GM12874 (cell line): ENCODE data around the gene HSPG2.

Source experiments
- TF ChIP-seq, protein P1 (sequence below): IDR thresholded peaks from 2 replicates; pipeline ENCODE4 v1.5.1; 2011; ENCODE audit warnings: low read depth, mild to moderate bottlenecking, control low read depth, low read length, moderate library complexity; ENCODE audit not compliant: insufficient read depth

The HSPG2 gene

DNA sequence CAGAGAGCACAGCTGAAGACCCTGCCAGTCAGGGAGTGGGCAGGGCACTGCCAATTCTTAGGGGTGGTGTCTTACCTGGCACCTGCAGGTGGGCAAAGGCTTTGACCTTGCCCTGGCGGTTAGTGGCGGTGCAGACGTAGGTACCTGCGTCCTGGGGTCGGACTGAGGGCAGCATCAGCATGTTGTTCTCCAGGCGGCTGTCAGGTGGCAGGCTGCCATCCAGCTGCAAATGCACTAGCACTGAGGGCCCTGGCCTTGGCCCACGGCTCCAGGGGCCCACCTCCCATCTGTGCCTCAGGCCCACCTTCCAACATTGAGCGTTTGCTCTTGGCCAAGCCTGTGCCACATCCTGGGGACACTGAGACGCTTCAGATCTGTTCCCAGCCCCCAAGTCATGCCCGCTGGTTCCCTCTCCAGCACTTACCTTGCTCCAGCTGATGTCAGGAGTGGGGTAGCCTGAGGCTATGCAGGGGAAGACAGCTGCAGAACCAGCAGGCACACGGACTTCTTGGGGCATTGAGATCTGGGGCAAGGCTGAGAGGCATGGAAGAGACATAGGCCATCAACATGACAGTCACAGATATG lies 103.6 kb downstream of the HSPG2 start:
- TF ChIP-seq, protein P1, sequence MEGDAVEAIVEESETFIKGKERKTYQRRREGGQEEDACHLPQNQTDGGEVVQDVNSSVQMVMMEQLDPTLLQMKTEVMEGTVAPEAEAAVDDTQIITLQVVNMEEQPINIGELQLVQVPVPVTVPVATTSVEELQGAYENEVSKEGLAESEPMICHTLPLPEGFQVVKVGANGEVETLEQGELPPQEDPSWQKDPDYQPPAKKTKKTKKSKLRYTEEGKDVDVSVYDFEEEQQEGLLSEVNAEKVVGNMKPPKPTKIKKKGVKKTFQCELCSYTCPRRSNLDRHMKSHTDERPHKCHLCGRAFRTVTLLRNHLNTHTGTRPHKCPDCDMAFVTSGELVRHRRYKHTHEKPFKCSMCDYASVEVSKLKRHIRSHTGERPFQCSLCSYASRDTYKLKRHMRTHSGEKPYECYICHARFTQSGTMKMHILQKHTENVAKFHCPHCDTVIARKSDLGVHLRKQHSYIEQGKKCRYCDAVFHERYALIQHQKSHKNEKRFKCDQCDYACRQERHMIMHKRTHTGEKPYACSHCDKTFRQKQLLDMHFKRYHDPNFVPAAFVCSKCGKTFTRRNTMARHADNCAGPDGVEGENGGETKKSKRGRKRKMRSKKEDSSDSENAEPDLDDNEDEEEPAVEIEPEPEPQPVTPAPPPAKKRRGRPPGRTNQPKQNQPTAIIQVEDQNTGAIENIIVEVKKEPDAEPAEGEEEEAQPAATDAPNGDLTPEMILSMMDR = no peak

DNA sequence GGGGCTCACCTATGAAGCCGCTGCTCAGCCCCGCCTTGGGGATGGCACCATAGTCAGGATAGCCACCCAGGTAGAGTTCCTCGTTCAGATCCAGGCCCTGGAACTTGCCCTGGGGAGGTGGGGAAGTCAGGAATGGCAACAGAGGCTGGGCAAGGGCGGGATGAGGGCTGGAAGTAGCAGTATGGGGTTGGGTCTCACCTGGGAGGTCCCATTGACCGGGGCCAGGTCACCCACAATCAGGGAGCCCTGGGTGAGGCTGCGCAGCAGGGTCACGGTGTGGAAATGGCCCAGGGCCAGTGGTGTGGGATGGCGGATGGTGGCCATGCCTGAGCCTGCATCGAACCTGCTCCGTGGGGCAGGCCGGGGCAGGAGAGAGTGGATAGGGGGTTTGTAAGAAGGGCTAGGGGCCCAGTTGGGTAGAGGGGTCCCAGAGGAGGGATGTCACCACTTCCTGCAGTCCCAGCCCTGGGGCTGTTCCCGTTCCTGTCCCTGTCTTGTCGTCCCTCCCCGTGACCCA lies 105.6 kb downstream of the HSPG2 start:
- TF ChIP-seq, protein P1 = no peak

DNA sequence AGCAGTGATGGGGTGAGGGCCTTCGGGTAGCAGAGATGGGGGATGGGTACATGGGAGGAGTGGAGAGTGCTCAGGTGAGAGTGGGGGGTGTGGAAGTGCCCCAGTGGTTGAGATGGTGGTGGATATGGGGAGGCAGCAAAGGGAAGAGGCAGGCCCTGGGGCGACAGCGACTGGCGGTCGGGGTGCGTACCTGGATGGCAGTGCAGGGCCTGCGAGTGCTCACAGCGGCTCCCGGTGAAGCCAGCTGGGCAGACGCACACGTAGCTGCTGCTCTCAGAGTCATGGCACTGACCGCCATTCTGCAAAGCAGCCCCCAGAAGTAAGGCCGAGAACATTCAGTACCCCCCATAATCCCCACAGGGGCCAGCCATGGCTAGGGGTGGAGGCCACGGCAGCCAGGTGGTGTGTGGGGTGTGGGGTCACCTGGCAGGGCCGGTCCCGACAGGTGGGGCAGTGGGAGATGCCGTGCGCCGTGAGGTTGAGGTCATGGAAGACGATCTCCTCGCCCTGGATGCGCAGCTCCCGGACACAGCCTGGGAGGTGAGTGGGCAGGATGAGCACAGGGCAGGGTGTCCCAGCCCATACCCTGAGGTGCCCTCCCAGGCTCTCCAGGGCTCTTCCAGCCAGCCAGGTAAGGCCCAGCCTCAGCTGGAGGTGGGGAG lies 106.2 kb downstream of the HSPG2 start:
- TF ChIP-seq, protein P1 = no peak

GRCh38 chr1:21829294-21829693 lies 107.8 kb downstream of the HSPG2 start:
- TF ChIP-seq, protein P1 = no peak

DNA sequence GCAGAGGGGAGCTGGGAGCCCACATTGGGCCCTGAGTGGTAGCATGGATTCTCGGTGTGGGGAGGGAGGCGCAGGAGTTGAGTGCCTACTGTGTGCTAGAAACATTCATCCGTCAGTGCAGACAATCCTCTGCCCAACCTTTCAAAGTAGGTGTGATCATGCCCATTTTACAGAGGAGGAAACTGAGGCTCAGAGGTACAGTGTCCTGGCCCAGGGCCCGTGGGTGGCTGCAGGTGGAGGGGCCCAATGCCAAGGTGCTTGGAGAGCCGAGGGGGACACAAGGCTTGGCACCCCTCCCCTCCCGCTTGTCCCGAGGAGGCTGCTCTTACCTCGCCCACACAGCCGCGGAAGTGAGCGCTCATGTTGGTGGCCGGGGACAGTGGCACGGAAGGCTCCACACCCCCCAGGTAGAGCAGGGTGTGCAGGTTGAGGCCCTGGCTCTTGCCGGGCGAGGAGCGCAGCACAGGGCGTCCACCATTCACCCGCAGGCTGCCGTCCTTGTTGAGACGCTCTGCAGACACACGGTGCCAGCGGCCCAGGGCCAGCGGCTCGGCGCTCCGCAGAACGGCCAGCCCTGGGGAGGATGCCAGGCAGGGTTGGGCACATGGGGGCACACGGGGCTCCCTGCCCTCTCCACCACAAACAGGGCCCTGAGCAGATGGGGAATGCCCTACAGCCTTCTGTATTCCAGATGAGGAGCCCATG lies 108.5 kb downstream of the HSPG2 start:
- TF ChIP-seq, protein P1 = no peak

DNA sequence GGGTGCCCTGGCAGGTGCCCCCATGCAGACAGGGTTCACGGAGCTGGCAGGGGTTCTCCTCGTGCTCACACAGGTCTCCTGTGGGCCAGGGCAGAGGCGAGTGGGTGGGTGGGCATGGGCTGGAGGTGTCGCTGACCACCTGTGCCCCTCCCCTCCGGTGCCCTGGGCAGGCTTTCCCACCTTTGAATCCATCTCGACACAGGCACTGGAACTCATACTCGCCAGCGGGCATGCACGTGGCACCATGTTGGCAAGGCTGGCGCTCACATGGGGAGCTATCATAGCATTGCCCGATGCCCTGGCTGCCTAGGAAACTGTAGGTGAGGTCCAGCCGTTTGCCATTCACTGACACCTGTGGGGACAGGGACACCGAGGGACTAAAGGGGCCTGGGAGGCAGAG lies 109.0 kb downstream of the HSPG2 start:
- TF ChIP-seq, protein P1 = no peak

GRCh38 chr1:21827141-21827679 lies 109.9 kb downstream of the HSPG2 start:
- TF ChIP-seq, protein P1 = no peak
